CD4-positive, alpha-beta T cell treated with Interleukin-4 for 1 hour (primary cell): ENCODE results near the gene COL7A1.
"Not testable (repeated sequence)": the region's sequence is repeated elsewhere in the genome, so short reads cannot be mapped to it uniquely, and the experiment has no call there.

ENCODE experiments used
- DNase-seq, 2 donors: peaks; one replicate each; pipeline ENCODE4 v3.0.0-alpha.2; 2020 to 2022

Gene COL7A1

GRCh38 chr3:48561045-48561736 lies 33.9 kb downstream of the COL7A1 start:
- DNase-seq, result peak in 1 of 2 donors; percentile 25

DNA sequence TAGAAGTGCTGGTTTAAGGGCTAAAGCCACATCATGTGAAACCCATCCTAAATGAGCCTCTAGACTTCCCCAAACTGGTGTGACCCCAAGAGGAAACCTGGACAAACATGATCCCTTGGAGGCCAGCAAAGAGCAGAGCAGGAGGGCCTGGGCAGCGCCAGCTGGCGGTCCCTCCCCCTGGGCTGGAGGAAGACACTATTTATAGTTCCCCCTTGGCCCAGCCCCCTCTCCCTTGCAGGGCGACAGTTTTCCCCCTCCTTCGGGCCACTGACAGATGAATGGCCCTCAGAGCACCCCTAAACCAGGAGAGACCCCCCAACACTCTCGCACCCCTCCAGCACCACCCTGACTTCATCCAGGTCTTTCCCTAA lies 34.5 kb downstream of the COL7A1 start:
- no peak for DNase-seq

DNA sequence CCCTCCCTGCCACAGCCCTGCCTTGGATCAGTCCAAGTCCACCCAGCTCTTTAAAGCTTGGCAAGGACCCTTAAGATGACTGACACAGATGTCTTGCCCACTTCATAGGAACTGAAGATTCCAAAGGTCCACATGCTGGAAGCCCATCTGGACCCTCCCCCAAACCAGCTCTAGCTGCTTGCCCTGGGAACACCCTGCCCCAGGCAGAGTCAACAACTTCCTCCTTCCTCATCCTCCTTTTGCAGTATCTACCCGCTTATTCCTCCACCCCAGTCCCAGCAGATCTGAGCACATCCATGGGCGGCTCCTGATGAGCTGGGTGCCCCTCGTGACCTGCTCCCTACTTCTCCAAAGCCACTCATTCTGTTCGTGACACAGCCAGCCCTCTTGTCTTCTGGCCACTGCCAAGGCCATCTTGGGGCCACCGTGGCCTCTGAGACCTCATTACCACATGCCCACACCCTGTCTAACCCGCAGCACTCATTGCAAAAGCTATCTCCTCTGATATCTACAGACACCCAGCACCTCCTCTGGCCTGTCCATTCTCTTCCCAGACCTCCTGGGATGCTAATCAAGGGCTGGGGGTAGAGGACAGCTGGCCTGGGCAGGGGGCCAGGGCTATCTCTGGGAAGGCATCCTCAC lies 36.5 kb downstream of the COL7A1 start:
- peak; percentile 21 to 82 for DNase-seq

GRCh38 chr3:48556796-48557626 lies 38.1 kb downstream of the COL7A1 start, which contains the start of gene PFKFB4:
PFKFB4 (minus strand) TSS chr3:48556803; CDS start chr3:48556777, 26 bp downstream.
- peak; percentile 100 for DNase-seq

DNA sequence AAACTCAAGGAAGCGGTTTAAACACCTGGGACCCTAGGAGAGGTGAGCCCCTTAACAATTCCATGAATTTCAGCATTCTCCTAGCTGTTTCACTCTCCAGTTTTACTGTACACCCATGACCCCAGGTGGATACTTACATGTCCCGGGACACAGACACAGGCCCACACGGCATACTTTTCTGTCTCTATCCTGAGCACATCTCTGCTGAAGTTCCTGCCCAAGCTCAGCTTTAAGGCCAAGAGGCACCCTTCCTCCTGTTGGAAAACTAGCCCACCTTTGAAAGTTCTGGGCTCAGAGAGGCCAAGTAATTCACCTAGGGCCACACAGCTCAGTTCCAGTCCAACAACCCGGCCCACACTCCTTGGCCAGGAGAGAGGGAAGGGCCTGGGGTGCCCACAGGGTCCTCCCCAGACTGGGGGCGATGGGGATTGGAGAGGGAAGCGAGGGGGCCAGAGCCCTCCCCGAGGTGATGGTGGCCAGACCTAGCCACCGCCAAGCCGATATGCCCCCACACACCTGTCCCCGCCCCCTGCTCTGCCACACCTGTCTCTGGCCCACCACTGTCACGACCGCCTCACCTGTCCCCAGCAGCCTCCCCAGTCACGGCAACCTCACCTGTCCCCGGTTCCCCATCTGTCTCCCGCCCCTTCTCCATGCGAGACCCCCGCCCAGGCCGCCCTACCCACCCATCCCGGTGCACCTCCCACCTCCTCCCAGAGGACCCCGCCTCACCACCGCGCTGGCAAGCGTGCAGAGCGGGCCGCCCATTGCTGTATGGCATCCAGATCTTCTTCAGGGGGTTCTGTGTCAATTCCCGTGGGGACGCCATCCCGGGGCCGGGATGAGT lies 39.0 kb downstream of the COL7A1 start:
- no peak for DNase-seq

GRCh38 chr3:48555231-48555948 lies 39.7 kb downstream of the COL7A1 start:
- no peak for DNase-seq

DNA sequence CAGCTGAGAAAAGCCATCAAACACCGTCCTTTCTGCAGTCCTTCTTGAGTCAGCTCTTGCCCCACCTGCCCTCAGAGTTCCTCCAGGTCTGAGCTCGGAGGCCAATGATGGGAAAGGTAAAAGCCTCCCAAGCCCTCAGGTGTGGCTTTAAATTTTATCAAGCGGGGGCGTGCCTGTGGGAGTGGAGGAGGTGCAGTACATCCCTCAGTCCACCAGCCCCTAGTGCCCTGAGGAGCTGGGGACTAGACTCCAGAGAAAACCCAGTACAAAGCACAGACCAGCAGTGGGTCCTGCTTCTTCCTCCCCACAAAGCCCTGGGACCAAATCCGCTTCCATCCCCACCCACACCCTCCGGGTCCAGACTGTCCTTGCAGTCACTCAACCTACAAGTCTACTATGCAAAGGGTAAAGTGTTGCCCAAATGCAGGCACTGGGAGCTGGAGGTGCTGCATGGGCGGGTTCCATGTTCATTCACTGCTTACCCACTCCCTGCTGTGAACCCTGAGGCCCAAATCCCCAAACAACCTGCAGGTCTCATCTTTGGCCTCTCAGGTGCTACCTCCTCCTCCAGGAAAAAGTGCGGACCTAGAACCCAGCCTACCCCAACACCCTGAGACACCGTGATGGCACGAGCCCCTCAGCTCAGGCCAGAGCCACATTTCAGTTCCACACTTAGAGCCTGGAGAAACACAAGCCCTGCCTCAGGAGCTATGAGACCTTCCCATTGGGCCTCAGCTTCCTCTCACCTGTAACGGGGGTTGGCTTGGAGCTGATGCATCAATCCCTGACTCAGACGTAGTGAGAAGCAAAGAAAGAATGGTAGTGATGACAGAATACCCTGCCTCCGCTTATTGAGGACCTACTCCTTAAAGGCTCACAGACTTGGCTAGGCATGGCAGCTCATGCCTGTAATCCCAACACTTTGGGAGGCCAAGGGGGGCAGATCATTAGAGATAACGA lies 41.0 kb downstream of the COL7A1 start:
- no peak for DNase-seq

- no peak for DNase-seq
These were observed 41.8 kb downstream of the COL7A1 start for GRCh38 chr3:48553361-48553760.

GRCh38 chr3:48552111-48552951 lies 42.8 kb downstream of the COL7A1 start:
- DNase-seq, result no peak

DNA sequence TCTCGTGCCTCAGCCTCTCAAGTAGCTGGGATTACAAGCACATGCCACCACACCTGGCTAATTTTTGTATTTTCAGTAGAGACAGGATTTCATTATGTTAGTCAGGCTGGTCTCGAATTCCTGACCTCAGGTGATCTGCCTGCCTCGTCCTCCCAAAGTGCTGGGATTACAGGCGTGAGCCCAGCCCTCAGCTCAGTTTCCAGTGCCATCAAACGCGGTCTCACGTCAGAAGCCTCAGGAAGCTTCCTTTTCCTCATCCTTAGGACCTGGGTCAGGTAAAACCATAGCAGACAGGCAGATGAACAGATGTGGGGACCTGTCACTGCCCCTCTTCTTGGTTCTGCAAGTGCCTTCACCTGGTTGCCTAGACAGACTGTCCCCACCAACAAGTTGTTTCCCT lies 43.5 kb downstream of the COL7A1 start:
- not testable (repeated sequence) for DNase-seq

- peak; percentile 85 to 86 for DNase-seq
These were observed 46.1 kb downstream of the COL7A1 start for GRCh38 chr3:48548729-48549705.

DNA sequence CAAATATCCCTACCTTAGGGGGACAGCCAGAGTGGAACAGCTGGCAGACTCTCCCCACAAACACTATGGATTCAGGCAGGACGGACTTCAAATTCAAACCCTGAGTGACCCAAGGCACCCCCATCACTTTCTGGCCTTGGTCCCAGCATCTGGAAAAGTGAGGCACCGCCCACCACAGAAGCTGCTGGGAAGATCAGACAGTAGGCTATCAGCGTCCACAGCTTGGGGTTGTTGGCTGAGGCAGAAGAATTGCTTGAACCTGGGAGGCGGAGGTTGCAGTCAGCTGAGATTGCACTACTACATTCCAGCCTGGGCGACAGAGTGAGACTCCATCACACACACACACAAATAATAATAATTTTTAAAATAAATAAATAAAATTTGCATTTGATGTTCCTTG lies 47.0 kb downstream of the COL7A1 start:
- DNase-seq, result no peak

DNA sequence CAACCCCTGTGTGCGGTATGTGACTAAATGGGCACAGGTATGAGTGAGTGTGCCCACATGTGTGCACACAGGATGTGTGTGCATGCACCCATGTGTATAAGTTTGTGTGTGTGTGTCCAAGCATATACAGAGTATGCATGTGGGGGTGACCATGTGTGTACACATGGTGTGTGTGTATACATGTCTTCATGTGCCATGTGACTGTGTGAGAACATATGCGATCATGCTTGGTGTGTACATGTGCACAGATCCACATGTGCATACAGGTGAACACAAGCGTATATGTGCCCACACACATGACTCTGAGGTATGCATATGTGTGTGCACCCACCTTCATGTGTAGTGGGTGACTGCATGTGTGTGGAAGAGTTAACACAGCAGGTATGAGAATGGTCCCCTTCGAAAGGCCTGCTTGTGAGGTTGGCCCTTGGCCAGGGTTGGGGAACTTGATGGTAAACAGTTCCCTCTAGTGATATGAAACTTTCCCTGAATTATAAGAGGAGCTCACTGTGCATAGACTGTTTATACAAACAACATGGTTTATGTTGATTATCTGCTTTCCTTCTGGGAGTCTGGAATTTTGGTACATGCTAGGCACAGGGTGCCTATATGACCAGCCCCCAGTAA lies 48.8 kb downstream of the COL7A1 start:
- peak in 1 of 2 donors; percentile 20 for DNase-seq

GRCh38 chr3:48544141-48544540 lies 51.0 kb downstream of the COL7A1 start:
- DNase-seq, result no peak

- peak in 1 of 2 donors; percentile 30 for DNase-seq
These were observed 51.8 kb downstream of the COL7A1 start for GRCh38 chr3:48543271-48543866.

GRCh38 chr3:48538451-48538850 lies 56.7 kb downstream of the COL7A1 start:
- DNase-seq, result no peak

DNA sequence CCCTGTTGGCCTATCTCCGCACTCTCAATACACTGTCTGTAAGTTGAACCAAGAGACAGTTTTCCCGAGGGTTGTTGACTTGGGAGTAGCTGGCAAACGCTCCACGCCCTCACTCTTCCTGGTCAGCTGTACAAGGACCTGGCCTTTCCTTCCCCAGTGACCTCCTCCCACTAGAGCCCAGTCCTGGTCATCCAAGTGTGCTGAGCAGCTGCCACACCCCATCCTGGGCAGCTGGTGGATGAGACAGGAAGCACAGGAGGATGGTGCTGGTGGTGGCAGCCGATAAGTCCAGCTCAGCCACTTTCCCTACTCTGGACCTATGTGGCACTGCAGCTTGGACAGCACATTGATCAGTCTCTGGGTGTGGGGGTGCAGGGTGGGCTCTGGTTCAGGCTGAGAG lies 58.3 kb downstream of the COL7A1 start:
- DNase-seq, result no peak

DNA sequence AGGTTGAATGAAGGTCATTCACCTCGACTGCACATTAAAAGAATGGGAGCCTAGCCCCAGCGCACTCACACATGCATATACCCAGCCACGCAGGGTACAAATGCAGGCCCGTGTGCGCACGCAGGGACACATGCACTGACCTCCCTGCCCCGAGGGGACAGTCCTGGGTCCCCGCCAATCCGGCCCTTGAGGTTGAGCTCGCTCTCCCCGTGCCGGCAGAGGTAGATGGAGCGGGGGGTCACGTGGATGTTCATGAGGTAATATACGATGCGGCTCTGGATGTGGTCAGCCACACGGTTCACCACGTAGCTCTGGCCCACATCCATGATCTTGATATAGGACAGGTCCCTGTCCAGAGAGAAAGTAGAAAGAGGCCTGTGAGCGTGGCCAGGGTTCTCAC lies 59.0 kb downstream of the COL7A1 start:
- DNase-seq, result no peak
